RPMI8226 (cell line): ENCODE results near the gene XPC.
"Not testable (repeated sequence)": the region's sequence is repeated elsewhere in the genome, so short reads cannot be mapped to it uniquely, and the experiment has no call there.

Experiments
- DNase-seq: peaks from one replicate; pipeline ENCODE4 v3.0.0-alpha.2; 2015

The XPC gene

GRCh38 chr3:14178247-14179113 is at the start of gene XPC, which contains the start of gene LSM3:
Gene XPC (minus strand): TSS chr3:14178601. CDS start chr3:14178568, 33 bp downstream.
Gene LSM3 (plus strand): TSS chr3:14178817. CDS start chr3:14178861, 44 bp downstream.
- peak; percentile 98 for DNase-seq

DNA sequence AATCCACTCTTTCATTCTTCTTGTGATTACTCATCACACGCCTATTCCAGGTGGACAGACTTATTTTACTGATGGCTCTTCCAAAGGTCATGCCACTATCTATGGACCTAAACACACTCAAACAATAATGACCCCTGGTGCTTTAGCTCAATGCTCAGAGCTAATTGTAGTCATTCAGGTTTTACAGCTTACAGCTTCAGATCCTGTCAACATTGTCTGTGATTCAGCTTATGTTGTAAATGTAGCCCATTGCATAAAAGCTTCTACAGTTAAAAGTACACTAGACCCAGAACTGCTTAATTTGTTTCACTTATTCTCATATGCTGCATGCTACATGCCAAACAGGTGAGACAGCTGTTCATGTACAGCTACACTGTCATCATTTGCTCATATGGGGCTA is 49.5 kb upstream of the XPC start:
- no peak for DNase-seq

DNA sequence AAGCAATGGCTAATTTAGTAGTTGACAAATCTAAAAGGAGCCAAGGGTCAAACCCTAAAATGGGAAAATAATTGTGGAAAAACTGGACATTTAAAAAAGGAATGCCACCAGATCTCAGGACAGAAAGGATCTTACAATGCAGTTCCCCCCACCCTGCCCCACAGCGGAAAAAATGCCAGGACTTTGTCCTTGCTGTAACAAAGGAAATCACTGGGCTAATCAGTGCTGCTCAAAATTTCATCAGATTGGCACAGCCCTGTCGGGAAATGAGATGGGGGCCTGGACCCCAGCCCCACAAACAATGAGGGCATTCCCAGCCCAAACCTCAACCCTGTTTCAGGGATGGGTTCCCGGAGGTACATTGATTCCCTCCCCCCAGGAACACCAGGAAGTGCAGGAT is 48.0 kb upstream of the XPC start:
- DNase-seq = not testable (repeated sequence)

DNA sequence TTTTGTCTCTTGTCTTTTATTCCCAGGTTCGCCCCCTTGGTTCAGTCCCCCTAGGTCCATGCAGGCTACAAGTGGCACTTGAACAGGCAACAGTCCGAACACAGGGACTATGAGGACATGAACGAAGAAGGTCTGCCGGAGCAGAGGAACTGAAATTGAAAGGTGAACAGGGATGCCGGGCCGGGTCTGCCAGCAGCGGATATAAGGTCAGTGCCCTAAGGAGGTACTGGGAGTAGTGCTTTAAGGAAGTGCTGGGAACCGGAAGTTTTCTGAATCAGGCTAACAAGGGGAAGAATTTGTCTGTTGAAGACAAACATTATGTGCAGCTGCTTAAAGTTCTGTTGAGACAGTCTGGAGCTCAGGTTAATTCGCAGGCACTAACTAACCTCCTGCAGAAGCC is 47.0 kb upstream of the XPC start:
- DNase-seq = peak; percentile 73

- DNase-seq = no peak
Observed at GRCh38 chr3:14224895-14225294, 46.5 kb upstream of the XPC start.

DNA sequence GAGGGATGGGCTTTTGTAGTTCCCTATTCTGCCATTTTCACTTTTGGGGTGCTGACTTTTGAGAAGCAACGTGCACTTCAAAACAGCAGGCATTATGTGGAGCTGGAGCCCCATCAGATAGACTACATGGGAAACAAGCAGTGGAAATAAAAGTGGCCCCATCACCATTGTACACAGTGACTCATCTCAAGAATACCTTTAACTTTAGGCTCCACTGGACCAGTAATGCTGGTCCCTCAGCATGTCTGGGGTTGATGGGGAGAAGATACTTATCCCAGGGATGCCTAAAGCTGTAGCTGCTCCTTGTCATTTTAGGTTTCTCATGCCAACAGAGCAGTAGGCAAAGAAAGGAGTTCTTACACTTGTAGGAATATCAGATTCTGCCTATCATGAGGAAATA is 45.2 kb upstream of the XPC start:
- DNase-seq = no peak

- peak; percentile 75 for DNase-seq
Observed at GRCh38 chr3:14222900-14223594, 44.6 kb upstream of the XPC start.

DNA sequence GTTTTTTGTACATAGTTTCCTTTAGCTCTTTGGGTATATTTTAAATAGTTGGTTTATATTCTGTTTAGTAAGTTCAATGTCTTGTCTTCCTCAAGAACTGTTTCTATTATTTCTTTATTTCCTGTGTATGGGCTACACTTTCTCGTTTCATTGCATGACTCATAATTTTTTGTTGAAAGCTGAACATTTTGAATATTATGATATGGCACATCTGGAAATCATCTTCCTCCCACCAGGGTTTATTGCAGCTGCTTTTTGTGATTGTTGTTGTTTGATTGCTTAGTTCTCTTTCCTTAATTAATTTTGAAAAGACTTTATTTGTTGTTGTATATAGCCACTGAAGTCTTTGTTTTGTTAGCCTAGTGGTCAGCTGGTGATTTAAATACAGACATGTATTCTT is 44.1 kb upstream of the XPC start:
- DNase-seq = no peak

GRCh38 chr3:14221902-14222301 is 43.5 kb upstream of the XPC start:
- no peak for DNase-seq

GRCh38 chr3:14220933-14221332 is 42.5 kb upstream of the XPC start:
- no peak for DNase-seq

GRCh38 chr3:14218355-14218754 is 40.0 kb upstream of the XPC start:
- no peak for DNase-seq

DNA sequence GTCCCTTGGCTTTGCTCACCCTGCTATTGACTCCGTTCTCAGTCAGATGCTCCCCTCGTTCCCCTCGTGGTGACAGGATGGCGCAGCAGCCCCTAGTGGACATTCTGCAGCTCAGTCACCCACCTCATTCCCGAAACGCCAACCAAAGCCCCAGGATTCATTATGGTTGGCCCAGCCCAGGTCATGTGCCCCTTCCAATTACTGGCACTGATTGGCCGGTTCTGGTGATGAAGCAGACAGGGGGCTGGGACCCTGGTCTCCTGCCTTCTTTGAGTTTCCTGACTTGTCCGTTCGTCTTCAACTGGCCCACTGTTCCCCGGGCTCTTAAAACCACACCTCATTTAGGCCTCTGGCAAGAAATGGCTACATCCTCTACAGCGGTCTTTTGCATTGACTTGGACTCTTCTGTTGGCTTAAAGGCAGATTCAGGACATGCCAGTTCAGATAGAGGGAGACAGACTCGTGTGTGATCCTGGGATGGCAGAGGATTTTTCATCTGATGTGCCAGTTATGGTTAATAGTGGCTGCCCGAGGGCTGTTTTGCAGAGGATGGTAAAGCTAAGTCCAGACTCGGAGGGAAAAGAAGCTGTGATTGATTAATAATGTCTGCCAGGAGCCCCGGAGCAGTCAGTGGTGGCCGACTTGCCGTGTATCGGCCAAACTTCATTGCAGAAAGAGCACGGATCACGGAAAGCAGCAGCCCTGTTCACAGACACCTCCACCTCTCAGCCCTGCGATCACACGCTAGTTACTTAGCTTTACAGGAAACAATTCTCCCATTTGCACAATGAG is 38.1 kb upstream of the XPC start:
- DNase-seq = no peak

DNA sequence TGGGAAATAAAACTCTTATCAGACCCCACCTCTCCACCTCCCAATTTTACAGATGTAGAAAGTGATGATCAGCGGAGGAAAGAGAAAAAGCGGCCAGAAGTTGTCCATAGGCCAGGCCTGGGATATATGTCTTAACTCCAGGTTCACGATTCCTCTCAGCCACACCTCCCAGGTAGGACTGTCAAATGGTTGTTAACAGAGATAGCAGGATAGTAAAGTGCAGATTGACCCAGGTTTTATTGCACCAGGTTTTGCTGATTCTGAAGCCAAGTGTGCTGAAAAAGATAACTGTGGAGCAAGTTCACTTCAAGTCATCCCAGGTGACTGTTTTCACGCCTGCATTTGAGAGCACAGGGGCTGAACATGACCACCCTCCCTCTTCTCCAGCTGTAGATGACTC is 36.4 kb upstream of the XPC start:
- no peak for DNase-seq

DNA sequence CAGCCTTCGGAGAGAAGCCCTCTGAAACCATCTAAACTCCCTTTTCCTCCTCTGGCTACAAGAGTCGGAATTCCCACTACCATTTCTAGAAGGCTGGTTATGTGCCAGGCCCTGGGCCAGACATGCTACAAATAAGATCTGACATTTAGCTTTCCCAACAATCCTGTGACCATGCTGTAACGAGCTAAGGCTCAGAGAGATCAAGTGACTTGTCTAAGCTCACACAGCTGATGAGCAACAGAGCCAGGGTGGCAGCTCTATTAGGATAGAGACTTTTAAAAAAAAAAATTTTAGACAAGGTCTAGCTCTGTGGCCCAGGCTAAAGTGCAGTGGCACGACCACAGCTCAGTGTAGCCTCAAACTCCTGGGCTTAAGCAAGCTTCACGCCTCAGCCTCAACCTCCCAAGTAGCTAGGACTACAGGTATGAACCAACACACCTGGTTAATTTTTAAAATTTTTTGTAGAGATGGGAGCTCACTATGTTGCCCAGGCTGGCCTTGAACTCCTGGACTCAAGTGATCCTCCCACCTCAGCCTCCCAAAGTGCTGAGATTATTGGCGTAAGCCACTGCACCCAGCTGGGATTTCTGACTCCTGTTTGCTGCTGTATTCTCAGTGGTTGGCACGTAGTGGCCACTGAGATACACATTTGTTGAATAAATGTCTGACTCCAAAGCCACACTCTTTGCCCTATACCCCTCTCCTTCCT is 34.8 kb upstream of the XPC start:
- DNase-seq = no peak

- DNase-seq = no peak
Observed at GRCh38 chr3:14212032-14212431, 33.6 kb upstream of the XPC start.

GRCh38 chr3:14211621-14212020 is 33.2 kb upstream of the XPC start:
- DNase-seq = no peak

DNA sequence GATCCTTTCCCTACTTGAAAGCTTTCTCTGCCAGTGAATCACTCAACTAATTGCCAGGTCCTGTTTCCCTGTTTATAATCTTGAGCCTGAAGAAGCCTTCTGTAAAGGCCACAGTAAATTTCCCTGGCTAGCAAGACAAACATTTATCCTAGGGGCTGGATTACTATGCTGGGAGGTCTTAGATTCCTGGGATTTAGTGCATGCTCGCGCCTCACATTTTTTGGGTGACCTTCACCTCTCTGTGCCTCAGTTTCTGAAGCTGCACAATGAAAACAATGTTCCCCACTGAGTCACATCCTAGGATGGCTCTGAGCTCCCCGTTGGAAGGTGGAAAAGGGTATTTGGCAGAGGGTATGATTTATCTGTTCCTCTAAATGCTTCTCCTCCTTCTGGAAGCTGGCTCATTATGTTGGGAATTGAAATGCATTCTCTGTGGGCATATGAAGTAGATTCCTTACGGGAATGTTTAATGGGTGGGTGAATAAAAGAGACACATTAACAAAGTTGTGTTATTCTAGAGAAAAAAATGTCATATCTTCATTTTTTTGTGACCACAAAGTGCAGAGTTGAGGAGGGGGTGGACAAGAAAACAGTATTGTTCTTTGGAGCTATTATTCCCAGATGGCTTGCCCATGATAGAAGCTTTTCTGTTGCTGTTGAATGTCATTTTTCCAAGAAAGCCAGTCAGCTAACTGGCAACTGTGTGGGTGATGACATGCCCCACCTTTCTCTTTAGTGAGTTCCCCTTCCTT is 32.6 kb upstream of the XPC start:
- no peak for DNase-seq

GRCh38 chr3:14210290-14210688 is 31.9 kb upstream of the XPC start:
- DNase-seq = no peak

DNA sequence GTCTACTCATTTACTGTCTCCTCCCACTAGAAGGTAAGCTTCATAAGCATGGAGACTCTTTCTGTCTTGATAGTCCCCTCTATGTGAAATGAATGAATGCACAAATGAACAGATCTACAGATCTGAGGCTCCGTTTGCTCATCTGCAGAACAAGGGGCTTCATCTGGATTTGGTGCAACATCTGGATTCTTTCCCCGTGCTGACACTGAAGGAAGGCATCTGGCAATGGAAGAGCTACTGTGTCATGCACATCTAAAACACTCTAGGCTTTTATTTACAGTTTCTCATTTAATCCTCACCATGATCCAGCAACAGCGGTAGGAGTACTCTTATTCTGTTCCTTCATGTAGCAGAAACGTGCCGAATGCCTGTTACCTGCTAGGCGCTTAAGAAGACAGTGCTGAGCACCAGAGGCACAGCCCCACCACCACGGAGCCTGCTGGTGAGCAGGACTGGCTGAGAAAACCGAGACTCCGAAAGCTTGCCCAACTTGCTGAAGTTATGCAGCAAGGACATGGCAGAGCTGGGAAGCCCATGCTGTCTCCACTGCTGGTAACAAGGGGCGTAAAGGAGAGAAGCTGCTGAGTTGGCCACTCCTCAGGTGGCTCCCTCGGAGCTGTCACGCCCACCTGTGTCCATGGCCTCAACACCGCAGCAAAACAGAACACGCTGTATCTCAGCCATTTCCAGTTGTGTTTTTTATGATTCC is 31.3 kb upstream of the XPC start:
- no peak for DNase-seq

DNA sequence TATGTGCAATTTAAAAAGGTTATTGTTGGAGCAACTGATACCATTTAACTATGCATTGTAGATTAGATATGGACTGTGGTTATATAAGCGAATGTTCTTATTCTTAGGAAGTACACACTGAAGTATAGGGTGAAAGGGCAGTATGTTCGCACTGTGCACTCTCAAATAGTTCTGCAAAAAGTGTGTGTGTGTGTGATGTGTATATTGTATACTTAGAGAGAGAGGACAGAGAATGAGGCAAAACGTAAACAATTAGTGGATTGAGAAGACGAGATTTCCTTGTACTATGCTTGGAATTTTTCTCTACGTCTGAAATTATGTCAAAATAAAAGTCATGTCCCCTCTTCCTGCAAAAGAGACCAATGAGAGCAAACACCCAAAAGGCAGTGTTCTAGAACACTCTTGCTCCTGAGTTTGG is 30.6 kb upstream of the XPC start:
- DNase-seq = no peak

- DNase-seq = no peak
Observed at GRCh38 chr3:14208168-14208567, 29.8 kb upstream of the XPC start.
